Immature natural killer cell (primary cell): ENCODE measurements around the gene BRK1. TPM values are rescaled to one million over a fixed set of nuclear protein-coding genes. Genes with fewer than 3 reads are reported as not detected.
A peak's percentile ranks its signal among the peaks of the same experiment; 100 is the strongest.
"Not testable (repeated sequence)": the region's sequence is repeated elsewhere in the genome, so short reads cannot be mapped to it uniquely, and the experiment has no call there.

ENCODE experiments used
- DNase-seq, 3 donors: peaks; one replicate each; pipeline ENCODE4 v3.0.0; 2022; ENCODE audit warnings: mixed read lengths in 1 of 3
- H3K27ac Mint-ChIP-seq, 6 donors: one replicate each; pipeline ENCODE4 v1.8.0; 2020; ENCODE audit warnings: mixed read lengths in 6 of 6, mild to moderate bottlenecking in 5 of 6, inconsistent platforms in 4 of 6, moderate library complexity in 3 of 6
- H3K27me3 Mint-ChIP-seq, 3 donors: one replicate each; pipeline ENCODE4 v1.8.0; 2020 to 2021; ENCODE audit warnings: low read depth in 3 of 3, mild to moderate bottlenecking in 3 of 3, mixed read lengths in 3 of 3, moderate library complexity in 3 of 3, inconsistent platforms in 1 of 3
- H3K36me3 Mint-ChIP-seq, 3 donors: one replicate each; pipeline ENCODE4 v1.8.0; 2020; ENCODE audit warnings: mixed read lengths in 3 of 3, inconsistent platforms in 2 of 3, mild to moderate bottlenecking in 2 of 3
- H3K4me1 Mint-ChIP-seq, 2 donors: one replicate each; pipeline ENCODE4 v1.8.0; 2020; ENCODE audit warnings: inconsistent platforms in 2 of 2, mild to moderate bottlenecking in 2 of 2, mixed read lengths in 2 of 2, moderate library complexity in 1 of 2
- H3K4me3 Mint-ChIP-seq, 5 donors: one replicate each; pipeline ENCODE4 v1.8.0; 2020; ENCODE audit warnings: mild to moderate bottlenecking in 5 of 5, mixed read lengths in 5 of 5, inconsistent platforms in 3 of 5, moderate library complexity in 3 of 5
- H3K9me3 Mint-ChIP-seq, 6 donors: one replicate each; pipeline ENCODE4 v1.8.0; 2020; ENCODE audit warnings: mild to moderate bottlenecking in 6 of 6, mixed read lengths in 6 of 6, inconsistent platforms in 4 of 6, moderate library complexity in 3 of 6
- polyA plus RNA-seq, 3 donors: library from polyadenylated mRNA; unstranded; fragments of 300-500 nt; fragmentation: Illumina TruSeq; gene quantifications; one replicate each; pipeline ENCODE4 v1.2.3, GENCODE V29; 2021

Gene BRK1
- polyA plus RNA-seq, 3 donors from 2014 or later, result 290 to 348 (median 301) TPM

DNA sequence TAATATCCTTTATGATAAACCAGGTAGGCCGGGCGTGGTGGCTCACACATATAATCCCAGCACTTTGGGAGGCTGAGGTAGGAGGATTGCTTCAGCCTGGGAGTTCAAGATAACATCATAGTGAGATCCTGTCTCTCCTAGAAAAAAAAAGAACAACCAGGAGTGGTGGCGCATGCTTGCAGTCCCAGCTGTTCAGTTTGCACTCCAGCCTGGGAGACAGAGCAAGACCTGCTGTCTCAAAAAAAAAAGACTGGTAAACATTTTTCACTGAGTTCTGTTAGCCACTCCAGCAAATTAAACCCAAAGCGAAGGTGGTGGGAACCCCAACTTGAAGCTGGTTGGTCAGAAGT, 39.6 kb downstream of the BRK1 start:
- Mint-ChIP-seq H3K9me3 (no peaks in the 10 kb centered on the region), H3K36me3 (peaks cover 0 to 23% (median 6%) of the 10 kb centered on the region in 3 donors), H3K27ac (peak overlapping the region in 3 of 6 donors; percentile 3 to 45 (median 43)), H3K4me1 (peaks cover 0 to 13% of the 10 kb centered on the region in 2 donors), H3K4me3 (no peak overlapping the region), H3K27me3 (peaks cover 0 to 2% (median 2%) of the 10 kb centered on the region in 3 donors)
- DNase-seq, result no peak

DNA sequence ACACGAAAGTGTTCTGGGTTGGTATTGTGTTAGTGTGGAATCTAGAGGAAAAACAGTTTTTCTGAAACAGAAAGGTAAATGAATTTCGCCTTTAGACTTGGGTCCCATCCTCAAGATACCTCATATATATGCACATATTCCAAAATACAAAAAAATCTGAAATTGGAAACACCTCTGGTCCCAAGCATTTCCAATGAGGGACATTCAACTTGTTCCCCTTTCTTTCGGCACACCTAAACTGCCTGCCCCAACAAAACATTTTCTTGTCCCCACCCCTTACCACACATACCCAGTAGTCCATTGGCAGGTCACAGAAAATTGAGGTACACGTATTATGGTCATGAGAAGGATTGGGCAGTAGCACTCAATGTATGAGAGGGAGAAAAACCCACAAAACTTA, 40.2 kb downstream of the BRK1 start:
- H3K36me3 Mint-ChIP-seq, result peaks cover 0 to 18% (median 6%) of the 10 kb centered on the region in 3 donors
- peaks cover 0 to 8% of the 10 kb centered on the region in 2 donors for H3K4me1 Mint-ChIP-seq
- H3K27me3 Mint-ChIP-seq, result peaks cover 0 to 2% (median 2%) of the 10 kb centered on the region in 3 donors
- no peak for DNase-seq
- no peak overlapping the region for H3K4me3 Mint-ChIP-seq
- H3K9me3 Mint-ChIP-seq, result no peaks in the 10 kb centered on the region
- H3K27ac Mint-ChIP-seq, result peak overlapping the region in 4 of 6 donors; percentile 6 to 71 (median 34)

DNA sequence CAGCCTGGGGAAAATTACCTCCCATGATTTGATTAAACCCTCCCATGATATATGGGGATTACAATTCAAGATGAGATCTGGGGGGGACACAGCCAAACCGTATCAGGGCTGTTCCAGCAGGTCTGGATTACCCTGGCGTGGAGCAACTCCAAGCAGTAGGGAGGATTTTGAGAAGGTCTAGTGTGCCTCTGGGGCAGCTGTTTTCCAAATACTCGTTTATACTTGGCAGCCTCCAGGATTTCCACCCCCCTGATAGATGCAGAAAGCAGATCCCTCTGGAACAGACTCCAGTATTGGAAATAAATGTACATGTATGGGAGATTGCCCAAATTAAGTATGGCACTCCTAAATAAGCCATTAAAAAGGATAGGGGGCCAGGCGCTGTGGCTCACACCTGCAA, 41.6 kb downstream of the BRK1 start:
- DNase-seq, result no peak
- Mint-ChIP-seq H3K9me3 (no peaks in the 10 kb centered on the region), H3K27ac (no peak overlapping the region), H3K36me3 (peaks cover 0 to 7% (median 0%) of the 10 kb centered on the region in 3 donors), H3K27me3 (peaks cover 0 to 2% (median 0%) of the 10 kb centered on the region in 3 donors), H3K4me3 (no peak overlapping the region), H3K4me1 (no peaks in the 10 kb centered on the region)

DNA sequence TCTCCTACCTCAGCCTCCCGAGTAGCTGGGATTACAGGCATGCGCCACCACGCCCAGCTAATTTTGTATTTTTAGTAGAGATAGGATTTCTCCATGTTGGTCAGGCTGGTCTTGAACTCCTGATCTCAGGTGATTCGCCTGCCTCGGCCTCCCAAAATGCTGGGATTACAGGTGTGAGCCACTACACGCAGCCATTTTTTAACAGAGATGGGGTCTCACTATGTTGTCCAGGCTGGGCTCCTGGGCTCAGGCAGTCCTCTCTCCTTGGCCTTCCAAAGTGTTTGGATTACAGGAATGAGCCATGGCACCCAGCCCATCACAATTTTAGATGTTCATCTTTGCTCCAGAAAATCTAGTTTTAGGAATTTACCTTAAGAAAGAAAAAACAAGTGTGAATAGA, 43.1 kb downstream of the BRK1 start:
- DNase-seq, H3K4me3 Mint-ChIP-seq, H3K27me3 Mint-ChIP-seq, H3K27ac Mint-ChIP-seq, H3K36me3 Mint-ChIP-seq, H3K9me3 Mint-ChIP-seq, H3K4me1 Mint-ChIP-seq: not testable (repeated sequence)

DNA sequence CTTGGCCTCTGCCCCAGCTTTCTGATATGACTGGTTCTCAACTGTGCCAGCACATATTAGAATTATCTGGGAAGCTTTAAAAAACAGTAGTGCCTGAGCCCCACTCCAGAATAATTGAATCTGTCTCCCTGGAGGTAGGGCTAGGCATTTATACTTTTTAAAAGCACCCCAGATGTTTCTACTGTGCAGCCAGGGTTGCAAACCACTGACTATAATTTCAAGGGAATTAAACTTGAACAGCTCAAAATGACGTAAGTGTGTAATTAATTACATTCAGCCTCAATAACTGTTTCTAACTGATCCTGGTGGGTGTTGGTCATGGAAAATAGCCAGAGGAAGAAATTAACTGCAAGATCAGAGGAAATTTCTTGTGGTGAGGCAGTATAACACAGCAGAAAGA, 44.9 kb downstream of the BRK1 start:
- no peaks in the 10 kb centered on the region for H3K9me3 Mint-ChIP-seq
- peaks cover 7 to 9% of the 10 kb centered on the region in 2 donors for H3K4me1 Mint-ChIP-seq
- DNase-seq, result no peak
- peaks cover 0 to 3% (median 0%) of the 10 kb centered on the region in 3 donors for H3K36me3 Mint-ChIP-seq
- no peak overlapping the region for H3K4me3 Mint-ChIP-seq
- H3K27me3 Mint-ChIP-seq, result no peaks in the 10 kb centered on the region
- H3K27ac Mint-ChIP-seq, result no peak overlapping the region

DNA sequence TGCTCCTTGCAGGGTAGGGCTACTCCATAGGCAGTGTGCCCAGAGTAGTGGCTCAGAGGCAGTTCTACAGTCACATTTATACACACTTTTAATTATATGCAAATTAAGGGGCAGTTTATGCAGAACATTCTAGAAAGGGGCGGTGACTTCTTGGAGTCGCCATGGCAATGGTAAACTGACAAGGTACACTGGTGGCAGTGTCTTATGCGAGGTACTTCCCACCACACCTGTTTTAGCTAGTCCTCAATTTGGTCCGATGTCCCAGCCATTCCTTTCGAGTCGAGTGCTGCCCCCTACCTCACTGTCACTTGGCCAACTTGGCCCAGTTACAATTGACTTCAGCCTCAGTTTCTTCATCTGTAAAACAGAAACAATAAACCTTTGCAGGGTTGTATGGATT, 45.5 kb downstream of the BRK1 start:
- Mint-ChIP-seq H3K27ac (no peak overlapping the region), H3K4me1 (peaks cover 10 to 11% of the 10 kb centered on the region in 2 donors), H3K36me3 (no peaks in the 10 kb centered on the region), H3K9me3 (no peaks in the 10 kb centered on the region), H3K27me3 (no peaks in the 10 kb centered on the region), H3K4me3 (no peak overlapping the region)
- DNase-seq, result no peak

DNA sequence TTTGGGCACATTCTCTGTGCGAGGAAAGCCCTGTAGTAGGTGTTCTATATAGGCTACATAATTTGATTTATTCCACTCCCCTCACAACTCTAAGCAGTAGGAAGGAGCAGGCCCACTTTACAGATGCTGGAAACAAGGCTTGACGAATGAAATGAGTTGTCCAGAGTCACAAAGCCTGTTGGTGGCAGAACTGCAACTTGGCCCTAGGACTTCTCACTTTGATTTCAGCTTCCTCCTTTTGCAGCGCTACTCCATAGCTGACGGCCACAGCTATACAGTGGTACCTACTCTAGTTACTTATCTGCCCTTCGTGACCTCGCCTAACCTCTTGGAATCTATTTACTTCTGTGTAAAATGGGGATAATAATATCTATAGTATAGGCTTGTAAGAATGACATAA, 46.7 kb downstream of the BRK1 start:
- peaks cover 22 to 24% of the 10 kb centered on the region in 2 donors for H3K4me1 Mint-ChIP-seq
- H3K27ac Mint-ChIP-seq, result no peak overlapping the region
- no peak for DNase-seq
- no peaks in the 10 kb centered on the region for H3K9me3 Mint-ChIP-seq
- peaks cover 0 to 8% (median 4%) of the 10 kb centered on the region in 3 donors for H3K36me3 Mint-ChIP-seq
- peaks cover 0 to 2% (median 0%) of the 10 kb centered on the region in 3 donors for H3K27me3 Mint-ChIP-seq
- no peak overlapping the region for H3K4me3 Mint-ChIP-seq

DNA sequence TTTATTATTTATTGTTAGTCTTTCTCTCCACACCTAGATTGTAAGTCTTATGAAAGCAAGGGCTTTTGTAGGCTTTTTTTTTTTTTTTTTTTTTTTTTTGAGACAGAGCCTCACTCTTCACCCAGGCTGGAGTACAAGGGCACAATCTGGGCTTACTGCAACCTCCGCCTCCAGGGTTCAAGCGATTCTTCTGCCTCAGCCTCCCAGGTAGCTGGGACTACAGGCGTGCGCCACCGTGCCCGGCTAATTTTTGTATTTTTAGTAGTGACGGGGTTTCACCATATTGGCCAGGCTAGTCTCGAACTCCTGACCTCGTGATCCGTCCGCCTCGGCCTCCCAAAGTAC, 48.7 kb downstream of the BRK1 start:
- Mint-ChIP-seq H3K36me3 (peaks cover 7 to 18% (median 13%) of the 10 kb centered on the region in 3 donors), H3K4me3 (peak overlapping the region; percentile 74 to 92 (median 83)), H3K4me1 (peaks cover 32 to 36% of the 10 kb centered on the region in 2 donors), H3K27ac (peak overlapping the region in 4 of 6 donors; percentile 40 to 78 (median 63))
- H3K27me3 Mint-ChIP-seq, DNase-seq, H3K9me3 Mint-ChIP-seq: not testable (repeated sequence)

DNA sequence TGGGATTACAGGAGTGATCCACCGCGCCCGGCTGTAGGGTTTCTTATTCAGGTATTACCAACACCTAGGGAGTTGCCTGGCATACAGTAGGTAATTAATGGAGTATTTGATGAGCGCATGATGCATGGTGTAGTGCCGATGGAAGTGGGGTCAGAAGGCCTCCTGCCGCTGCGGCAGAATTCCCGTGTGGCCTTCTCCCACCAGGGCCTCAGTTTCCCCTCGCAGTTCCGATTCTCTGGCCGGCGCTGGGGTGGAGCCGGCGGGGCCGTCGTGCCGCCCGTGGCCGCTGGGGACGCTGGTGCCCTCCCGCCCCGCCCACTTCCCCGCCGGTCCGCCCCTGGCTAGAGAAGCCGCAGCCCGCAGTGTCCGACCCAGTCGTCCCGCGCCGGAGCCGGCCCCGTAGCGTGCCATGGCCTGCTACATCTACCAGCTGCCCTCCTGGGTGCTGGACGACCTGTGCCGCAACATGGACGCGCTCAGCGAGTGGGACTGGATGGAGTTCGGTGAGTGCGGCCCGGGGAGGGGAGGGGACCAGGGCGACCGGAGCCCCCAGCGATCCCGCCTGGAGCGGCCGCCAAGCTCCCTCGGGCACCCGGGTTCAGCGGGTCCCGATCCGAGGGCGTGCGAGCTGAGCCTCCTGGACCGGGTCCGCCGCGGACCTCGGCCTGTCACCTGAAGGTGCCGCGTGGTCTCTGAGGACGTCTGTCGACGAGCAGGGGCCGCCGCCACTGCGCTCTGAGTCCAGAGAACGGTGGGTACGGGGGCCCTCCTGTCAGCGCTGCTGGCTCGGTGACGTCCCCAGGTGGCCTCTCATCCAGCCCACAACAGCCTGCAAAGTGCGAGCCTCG, 49.3 kb downstream of the BRK1 start, which contains the start of gene IRAK2:
Gene IRAK2 (plus strand): TSS at position 374 of the 848 bp plus-strand sequence. CDS start 36 bp downstream, at position 410.
- Mint-ChIP-seq H3K9me3 (peaks cover 2 to 10% (median 6%) of the 10 kb centered on the region in 6 donors), H3K27me3 (peaks cover 0 to 6% (median 0%) of the 10 kb centered on the region in 3 donors), H3K4me3 (peak within 1 kb of the TSS; percentile 86 to 94 (median 91)), H3K4me1 (peaks cover 38 to 42% of the 10 kb centered on the region in 2 donors), H3K27ac (peak within 1 kb of the TSS; percentile 55 to 91 (median 84)), H3K36me3 (peaks cover 12 to 23% (median 18%) of the 10 kb centered on the region in 3 donors)
- DNase-seq, result peak; percentile 61 to 68 (median 65)

DNA sequence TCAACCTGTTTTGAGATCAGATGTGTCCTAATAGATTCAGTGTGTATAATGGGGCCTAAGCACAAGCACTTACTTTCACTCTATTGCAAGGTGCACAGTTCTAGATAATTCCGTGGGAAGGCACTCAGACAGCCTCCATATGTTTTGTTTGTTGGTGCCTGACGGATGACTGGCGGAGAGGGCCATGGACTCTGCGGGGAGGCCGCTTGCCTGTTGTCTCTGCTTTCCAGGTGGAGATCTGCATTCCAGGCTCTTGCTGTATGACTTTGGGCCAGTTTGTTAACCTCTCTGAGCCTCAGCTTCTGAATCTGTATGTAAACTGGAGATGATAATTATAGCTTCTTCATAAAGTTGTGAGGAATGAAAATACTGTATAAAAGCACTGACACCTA, 50.7 kb downstream of the BRK1 start:
- Mint-ChIP-seq H3K4me3 (peak overlapping the region; percentile 86 to 94 (median 91)), H3K9me3 (peaks cover 2 to 10% (median 6%) of the 10 kb centered on the region in 6 donors), H3K36me3 (peaks cover 12 to 34% (median 18%) of the 10 kb centered on the region in 3 donors), H3K4me1 (peaks cover 50 to 57% of the 10 kb centered on the region in 2 donors), H3K27me3 (peaks cover 0 to 6% (median 3%) of the 10 kb centered on the region in 3 donors), H3K27ac (peak overlapping the region; percentile 67 to 90 (median 80))
- DNase-seq, result no peak

DNA sequence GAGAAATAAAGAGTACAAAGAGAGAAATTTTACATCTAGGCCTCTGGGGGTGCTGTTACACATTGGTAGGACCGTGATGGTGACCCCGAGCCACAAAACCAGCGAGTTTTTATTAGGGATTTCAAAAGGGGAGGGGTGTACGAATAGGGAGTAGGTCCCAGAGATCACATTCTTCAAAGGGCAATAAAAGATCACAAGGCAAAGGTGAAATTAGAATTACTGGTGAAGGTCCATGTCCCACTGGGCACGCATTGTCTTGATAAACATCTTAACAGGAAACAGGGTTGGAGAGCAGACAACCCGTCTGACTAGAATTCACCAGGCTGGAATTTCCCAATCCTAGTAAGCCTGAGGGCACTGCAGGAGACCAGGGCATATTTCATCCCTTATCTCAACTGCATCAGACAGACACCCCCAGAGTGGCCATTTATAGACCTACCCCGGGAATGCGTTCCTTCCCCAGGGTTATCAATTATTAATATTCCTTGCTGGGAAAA, 53.6 kb downstream of the BRK1 start:
- H3K36me3 Mint-ChIP-seq, result peaks cover 12 to 35% (median 18%) of the 10 kb centered on the region in 3 donors
- peaks cover 58 to 61% of the 10 kb centered on the region in 2 donors for H3K4me1 Mint-ChIP-seq
- peaks cover 2 to 10% (median 6%) of the 10 kb centered on the region in 6 donors for H3K9me3 Mint-ChIP-seq
- peak overlapping the region in 3 of 6 donors; percentile 52 to 75 (median 70) for H3K27ac Mint-ChIP-seq
- no peak for DNase-seq
- H3K27me3 Mint-ChIP-seq, result peaks cover 0 to 6% (median 3%) of the 10 kb centered on the region in 3 donors
- H3K4me3 Mint-ChIP-seq, result peak overlapping the region in 1 of 5 donors; percentile 22

DNA sequence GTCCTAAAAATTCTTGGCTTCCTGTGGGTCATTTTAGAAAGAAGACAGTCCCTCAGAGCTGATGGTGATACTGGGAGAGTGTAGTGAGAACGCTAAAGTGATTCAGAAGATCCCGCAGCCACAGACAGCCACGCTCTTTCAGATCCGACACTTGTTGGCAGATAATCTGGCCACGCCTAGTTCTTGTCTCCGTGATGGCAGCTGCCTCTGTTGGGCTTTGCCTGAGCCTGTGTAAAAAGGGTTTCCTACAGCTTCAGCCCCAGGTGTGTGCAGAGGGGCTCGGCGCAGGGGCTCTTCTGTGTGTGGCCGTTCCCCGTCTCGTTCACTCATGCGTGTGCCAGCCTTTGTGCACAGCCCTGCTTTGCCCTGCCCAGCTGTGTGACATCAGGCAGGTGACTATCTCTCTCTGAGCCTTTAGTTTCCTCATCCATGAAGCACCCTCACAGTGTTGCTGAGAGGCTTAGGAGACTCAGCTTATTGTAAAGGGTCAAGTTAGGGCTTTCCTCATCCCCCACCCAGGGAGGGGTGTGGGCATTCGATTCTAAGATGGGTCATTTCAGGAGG, 55.5 kb downstream of the BRK1 start:
- Mint-ChIP-seq H3K4me1 (peaks cover 51 to 60% of the 10 kb centered on the region in 2 donors), H3K4me3 (no peak overlapping the region), H3K36me3 (peaks cover 12 to 40% (median 18%) of the 10 kb centered on the region in 3 donors), H3K9me3 (peaks cover 2 to 10% (median 6%) of the 10 kb centered on the region in 6 donors), H3K27me3 (peaks cover 0 to 6% (median 3%) of the 10 kb centered on the region in 3 donors), H3K27ac (peak overlapping the region in 4 of 6 donors; percentile 10 to 55 (median 31))
- DNase-seq, result no peak

DNA sequence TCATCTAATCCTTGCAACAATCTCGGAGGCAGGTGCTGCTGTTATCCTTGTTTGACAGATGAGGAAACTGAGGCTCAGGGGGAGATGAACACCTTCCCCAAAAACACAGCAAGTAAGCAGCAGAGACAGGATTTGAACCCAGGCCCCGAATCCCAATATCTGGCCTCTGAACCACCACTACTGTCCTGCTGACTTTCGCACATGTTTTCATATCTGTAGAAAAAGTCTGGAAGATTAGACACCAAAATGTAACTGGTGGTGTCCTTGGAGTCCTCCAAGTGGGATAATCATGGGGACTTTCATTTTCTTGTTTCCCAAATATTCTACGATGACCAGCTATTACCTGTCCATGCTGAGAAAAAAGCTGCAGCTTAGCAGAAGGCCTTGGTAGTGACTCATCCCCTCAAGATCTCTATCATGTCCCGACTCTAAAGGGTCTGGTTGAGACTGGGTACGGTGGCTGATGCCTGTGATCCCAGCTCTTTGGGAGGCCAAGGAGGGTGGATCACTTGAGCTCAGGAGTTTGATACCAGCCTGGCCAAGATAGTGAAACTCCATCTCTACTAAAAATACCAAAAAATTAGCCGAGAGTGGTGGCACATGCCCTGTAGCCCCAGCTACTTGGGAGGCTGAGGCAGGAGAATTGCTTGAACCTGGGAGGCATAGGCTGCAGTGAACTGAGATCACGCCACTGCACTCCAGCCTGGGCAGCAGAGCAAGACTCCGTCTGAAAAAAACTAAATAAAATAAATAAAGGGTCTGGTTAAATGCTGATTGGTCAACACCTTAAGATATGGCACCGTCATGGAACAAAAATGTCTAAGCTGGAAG, 57.8 kb downstream of the BRK1 start:
- peaks cover 2 to 10% (median 6%) of the 10 kb centered on the region in 6 donors for H3K9me3 Mint-ChIP-seq
- DNase-seq, result no peak
- H3K27ac Mint-ChIP-seq, result peak overlapping the region in 4 of 6 donors; percentile 42 to 67 (median 53)
- H3K27me3 Mint-ChIP-seq, result peaks cover 0 to 4% (median 3%) of the 10 kb centered on the region in 3 donors
- peaks cover 37 to 48% of the 10 kb centered on the region in 2 donors for H3K4me1 Mint-ChIP-seq
- H3K36me3 Mint-ChIP-seq, result peaks cover 12 to 32% (median 13%) of the 10 kb centered on the region in 3 donors
- no peak overlapping the region for H3K4me3 Mint-ChIP-seq
